Measurements from ENCODE around the gene KCNG4. TPM values are rescaled to one million over a fixed set of nuclear protein-coding genes. Genes with fewer than 3 reads are reported as not detected.

KCNG4 gene
- total RNA-seq (not detected), polyA plus RNA-seq (not detected)
- long read RNA-seq, donor 1: 0 reads
- long read RNA-seq, donor 2: 0 reads
- long read RNA-seq, donor 3: 0 reads
- long read RNA-seq, donor 4: 0 reads

GRCh38 chr16:84239909-84240308 is at the start of gene KCNG4:
Gene KCNG4 (minus strand): TSS chr16:84240012. CDS start chr16:84237485, 2,527 bp downstream.
- no peak within 1 kb of the TSS for H3K4me3 ChIP-seq (ENCODE audit: low read length)
- intact Hi-C loops (cut with DNase I): no loop called here
- H3K4me1 ChIP-seq (ENCODE audit: control insufficient read depth, insufficient read depth, low read length): no peaks in the 10 kb centered on the region
- DNase-seq (no peak), ATAC-seq (no peak)
- 22% methylated on average over 7 of the region's 7 CpGs for WGBS
- H3K27me3 ChIP-seq (ENCODE audit: control insufficient read depth, insufficient read depth): no peaks in the 10 kb centered on the region
- H3K27ac ChIP-seq (ENCODE audit: low read length): no peak within 1 kb of the TSS
- no peaks in the 10 kb centered on the region for H3K9me3 ChIP-seq (ENCODE audit: control insufficient read depth, low read length)

GRCh38 chr16:84288902-84289301 is 49.1 kb upstream of the KCNG4 start:
- no peak for ATAC-seq
- no peak overlapping the region for H3K27ac ChIP-seq (ENCODE audit: low read length)
- no peak for DNase-seq
- no peak overlapping the region for H3K4me3 ChIP-seq (ENCODE audit: low read length)
- intact Hi-C loops (cut with DNase I): no loop called here
- no peaks in the 10 kb centered on the region for H3K9me3 ChIP-seq (ENCODE audit: control insufficient read depth, low read length)
- no peaks in the 10 kb centered on the region for H3K27me3 ChIP-seq (ENCODE audit: control insufficient read depth, insufficient read depth)
- H3K4me1 ChIP-seq (ENCODE audit: control insufficient read depth, insufficient read depth, low read length): peaks cover 3% of the 10 kb centered on the region
- 84% methylated on average over 8 of the region's 8 CpGs for WGBS

GRCh38 chr16:84286578-84287240 is 46.9 kb upstream of the KCNG4 start:
- intact Hi-C loops (cut with DNase I): no loop called here
- H3K27ac ChIP-seq (ENCODE audit: low read length): peak overlapping the region; percentile 1

GRCh38 chr16:84284154-84284722 is 44.4 kb upstream of the KCNG4 start:
- H3K27me3 ChIP-seq (ENCODE audit: control insufficient read depth, insufficient read depth): no peaks in the 10 kb centered on the region
- WGBS: 47% methylated on average over 13 of the region's 13 CpGs
- peak; percentile 89 to 91 for ATAC-seq
- peaks cover 3% of the 10 kb centered on the region for H3K4me1 ChIP-seq (ENCODE audit: control insufficient read depth, insufficient read depth, low read length)
- no peaks in the 10 kb centered on the region for H3K9me3 ChIP-seq (ENCODE audit: control insufficient read depth, low read length)
- intact Hi-C loops (cut with DNase I): no loop called here
- H3K4me3 ChIP-seq (ENCODE audit: low read length): no peak overlapping the region
- DNase-seq: peak; percentile 81 to 88 (median 83)
- H3K27ac ChIP-seq (ENCODE audit: low read length): no peak overlapping the region

More at GRCh38 chr16:84286578-84287240, 46.9 kb upstream of the KCNG4 start:
- peak; percentile 85 to 88 (median 87) for DNase-seq
- Histone ChIP-seq H3K9me3 (ENCODE audit: control insufficient read depth, low read length) (no peaks in the 10 kb centered on the region), H3K27me3 (ENCODE audit: control insufficient read depth, insufficient read depth) (no peaks in the 10 kb centered on the region), H3K4me3 (ENCODE audit: low read length) (no peak overlapping the region), H3K4me1 (ENCODE audit: control insufficient read depth, insufficient read depth, low read length) (peaks cover 3% of the 10 kb centered on the region)
- 43% methylated on average over 16 of the region's 16 CpGs for WGBS
- ATAC-seq: peak; percentile 79 to 91

GRCh38 chr16:84283314-84284153 is 43.7 kb upstream of the KCNG4 start:
- H3K4me3 ChIP-seq (ENCODE audit: low read length): no peak overlapping the region
- no peaks in the 10 kb centered on the region for H3K27me3 ChIP-seq (ENCODE audit: control insufficient read depth, insufficient read depth)
- H3K4me1 ChIP-seq (ENCODE audit: control insufficient read depth, insufficient read depth, low read length): peaks cover 3% of the 10 kb centered on the region
- H3K9me3 ChIP-seq (ENCODE audit: control insufficient read depth, low read length): no peaks in the 10 kb centered on the region
- peak in 1 of 3 donors; percentile 49 for DNase-seq
- H3K27ac ChIP-seq (ENCODE audit: low read length): no peak overlapping the region
- intact Hi-C loops (cut with DNase I): no loop called here
- WGBS: 71% methylated on average over 24 of the region's 24 CpGs
- no peak for ATAC-seq

- peaks cover 3% of the 10 kb centered on the region for H3K4me1 ChIP-seq (ENCODE audit: control insufficient read depth, insufficient read depth, low read length)
- no peaks in the 10 kb centered on the region for H3K9me3 ChIP-seq (ENCODE audit: control insufficient read depth, low read length)
- H3K4me3 ChIP-seq (ENCODE audit: low read length): no peak overlapping the region
- intact Hi-C loops (cut with DNase I): no loop called here
- 78% methylated on average over 6 of the region's 6 CpGs for WGBS
- DNase-seq (no peak), ATAC-seq (no peak)
- no peak overlapping the region for H3K27ac ChIP-seq (ENCODE audit: low read length)
- no peaks in the 10 kb centered on the region for H3K27me3 ChIP-seq (ENCODE audit: control insufficient read depth, insufficient read depth)
Observed at GRCh38 chr16:84282533-84282932, 42.7 kb upstream of the KCNG4 start.

GRCh38 chr16:84281074-84281473 is 41.3 kb upstream of the KCNG4 start:
- intact Hi-C loops (cut with DNase I): no loop called here
- Histone ChIP-seq H3K4me3 (ENCODE audit: low read length) (no peak overlapping the region), H3K27me3 (ENCODE audit: control insufficient read depth, insufficient read depth) (no peaks in the 10 kb centered on the region), H3K27ac (ENCODE audit: low read length) (no peak overlapping the region), H3K4me1 (ENCODE audit: control insufficient read depth, insufficient read depth, low read length) (no peaks in the 10 kb centered on the region), H3K9me3 (ENCODE audit: control insufficient read depth, low read length) (no peaks in the 10 kb centered on the region)
- DNase-seq (peak in 1 of 3 donors; percentile 23), ATAC-seq (no peak)
- WGBS: 81% methylated on average over 3 of the region's 3 CpGs

GRCh38 chr16:84279881-84280280 is 40.1 kb upstream of the KCNG4 start:
- DNase-seq (no peak), ATAC-seq (no peak)
- Histone ChIP-seq H3K27ac (ENCODE audit: low read length) (no peak overlapping the region), H3K27me3 (ENCODE audit: control insufficient read depth, insufficient read depth) (no peaks in the 10 kb centered on the region), H3K4me1 (ENCODE audit: control insufficient read depth, insufficient read depth, low read length) (no peaks in the 10 kb centered on the region), H3K9me3 (ENCODE audit: control insufficient read depth, low read length) (no peaks in the 10 kb centered on the region), H3K4me3 (ENCODE audit: low read length) (no peak overlapping the region)
- intact Hi-C loops (cut with DNase I): loop anchor here in 3 of 4 donors (5.0 kb wide), 2 partner anchors 202 to 207 kb away; no protein-coding TSS in a partner anchor
- 95% methylated on average over 12 of the region's 12 CpGs for WGBS

- Histone ChIP-seq H3K4me3 (ENCODE audit: low read length) (no peak overlapping the region), H3K9me3 (ENCODE audit: control insufficient read depth, low read length) (no peaks in the 10 kb centered on the region), H3K4me1 (ENCODE audit: control insufficient read depth, insufficient read depth, low read length) (no peaks in the 10 kb centered on the region), H3K27ac (ENCODE audit: low read length) (no peak overlapping the region), H3K27me3 (ENCODE audit: control insufficient read depth, insufficient read depth) (no peaks in the 10 kb centered on the region)
- ATAC-seq (no peak), DNase-seq (no peak)
- intact Hi-C loops (cut with DNase I): loop anchor here in 3 of 4 donors (5.0 kb wide), 2 partner anchors 203 to 208 kb away; no protein-coding TSS in a partner anchor
- 43% methylated on average over 6 of the region's 6 CpGs for WGBS
Observed at GRCh38 chr16:84278968-84279367, 39.2 kb upstream of the KCNG4 start.

- H3K27ac ChIP-seq (ENCODE audit: low read length): no peak overlapping the region
- H3K4me1 ChIP-seq (ENCODE audit: control insufficient read depth, insufficient read depth, low read length): no peaks in the 10 kb centered on the region
- no peaks in the 10 kb centered on the region for H3K27me3 ChIP-seq (ENCODE audit: control insufficient read depth, insufficient read depth)
- ATAC-seq (no peak), DNase-seq (no peak)
- no peaks in the 10 kb centered on the region for H3K9me3 ChIP-seq (ENCODE audit: control insufficient read depth, low read length)
- no peak overlapping the region for H3K4me3 ChIP-seq (ENCODE audit: low read length)
- WGBS: 88% methylated on average over 12 of the region's 12 CpGs
- intact Hi-C loops (cut with DNase I): loop anchor here in 3 of 4 donors (5.0 kb wide), 2 partner anchors 204 to 209 kb away; no protein-coding TSS in a partner anchor
Observed at GRCh38 chr16:84278333-84278732, 38.5 kb upstream of the KCNG4 start.
